Activated CD8-positive, alpha-beta memory T cell treated with anti-CD3 and anti-CD28 coated beads, Interleukin-2, amount 50 U/mL, for 4 hours (primary cell): ENCODE measurements around the gene PRR23E.

Experiments used
- DNase-seq: peaks from one replicate; pipeline ENCODE4 v3.0.0-alpha.2; 2020

PRR23E gene

GRCh38 chr3:127235706-127236105 lies 42.8 kb downstream of the PRR23E start:
- no peak for DNase-seq

- DNase-seq: no peak
These were observed 44.9 kb downstream of the PRR23E start for GRCh38 chr3:127237835-127238234.

- DNase-seq: no peak
These were observed 45.7 kb downstream of the PRR23E start for GRCh38 chr3:127238602-127239001.

- DNase-seq: no peak
These were observed 54.4 kb downstream of the PRR23E start for GRCh38 chr3:127247292-127247691.
